GM12891 (cell line): ENCODE results near the gene KLHL25.

Experiments used
- POLR2A ChIP-seq: IDR thresholded peaks from 2 replicates; pipeline ENCODE4 v1.6.1; 2011; ENCODE audit warnings: low read depth, low read length, control low read depth
- POLR2AphosphoS5 ChIP-seq: IDR thresholded peaks from 2 replicates; pipeline ENCODE4 v1.6.1; 2011; ENCODE audit warnings: low read depth, low read length, control low read depth

DNA sequence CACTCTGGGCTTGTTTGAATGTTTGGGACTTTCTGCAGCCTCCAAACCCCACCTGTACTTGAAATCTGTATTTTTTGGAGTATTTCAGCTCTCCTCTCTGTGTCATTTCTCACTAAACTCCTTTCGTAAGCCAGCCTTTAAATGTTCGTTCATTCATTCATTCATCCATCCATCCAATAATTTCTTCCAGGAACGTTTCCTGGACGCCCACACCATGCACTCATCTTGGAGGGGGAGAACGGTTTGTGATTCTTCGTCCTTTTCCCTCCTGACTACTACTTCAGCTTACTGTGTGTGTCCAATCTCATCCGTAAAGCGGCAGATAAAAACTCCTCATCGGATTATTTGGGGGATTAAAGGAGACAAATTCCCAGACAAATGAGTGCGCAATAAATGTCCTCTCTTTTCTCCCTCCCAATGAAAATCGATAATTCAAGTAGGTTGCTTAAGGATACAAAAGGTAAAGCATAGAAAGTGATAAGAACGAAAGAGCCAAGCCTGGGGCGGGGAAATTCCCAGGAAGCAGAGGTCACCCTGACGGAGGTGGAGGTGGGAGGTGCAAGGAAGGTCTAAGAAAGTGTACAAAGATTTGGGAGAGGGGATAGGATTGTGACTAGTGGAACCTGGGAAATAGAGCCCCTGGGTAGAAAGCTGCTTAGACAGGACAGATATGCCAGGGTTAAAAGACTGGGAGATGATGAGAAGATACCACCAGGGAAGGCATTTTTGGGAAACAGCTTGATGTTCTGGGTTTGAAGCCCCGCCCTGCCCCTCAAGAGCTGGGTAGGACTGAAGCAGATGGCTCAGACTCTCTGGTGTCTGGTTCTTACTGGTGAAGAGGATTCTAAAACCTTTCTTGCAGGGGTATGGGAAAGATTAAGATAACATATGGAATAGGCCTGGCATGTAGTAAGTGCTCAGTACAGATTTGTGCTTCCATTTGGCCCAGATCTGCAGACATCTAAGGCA, 896 bp upstream of the KLHL25 start:
- no peak for TF ChIP-seq POLR2A
- no peak for TF ChIP-seq POLR2AphosphoS5
